ENCODE results near the gene GPX4.

- peak in 1 of 4 donors; percentile 16 for TF ChIP-seq POLR2AphosphoS5 (IDR thresholded peaks at IDR 0.05)
- TF ChIP-seq, protein P1, sequence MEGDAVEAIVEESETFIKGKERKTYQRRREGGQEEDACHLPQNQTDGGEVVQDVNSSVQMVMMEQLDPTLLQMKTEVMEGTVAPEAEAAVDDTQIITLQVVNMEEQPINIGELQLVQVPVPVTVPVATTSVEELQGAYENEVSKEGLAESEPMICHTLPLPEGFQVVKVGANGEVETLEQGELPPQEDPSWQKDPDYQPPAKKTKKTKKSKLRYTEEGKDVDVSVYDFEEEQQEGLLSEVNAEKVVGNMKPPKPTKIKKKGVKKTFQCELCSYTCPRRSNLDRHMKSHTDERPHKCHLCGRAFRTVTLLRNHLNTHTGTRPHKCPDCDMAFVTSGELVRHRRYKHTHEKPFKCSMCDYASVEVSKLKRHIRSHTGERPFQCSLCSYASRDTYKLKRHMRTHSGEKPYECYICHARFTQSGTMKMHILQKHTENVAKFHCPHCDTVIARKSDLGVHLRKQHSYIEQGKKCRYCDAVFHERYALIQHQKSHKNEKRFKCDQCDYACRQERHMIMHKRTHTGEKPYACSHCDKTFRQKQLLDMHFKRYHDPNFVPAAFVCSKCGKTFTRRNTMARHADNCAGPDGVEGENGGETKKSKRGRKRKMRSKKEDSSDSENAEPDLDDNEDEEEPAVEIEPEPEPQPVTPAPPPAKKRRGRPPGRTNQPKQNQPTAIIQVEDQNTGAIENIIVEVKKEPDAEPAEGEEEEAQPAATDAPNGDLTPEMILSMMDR (IDR thresholded peaks at IDR 0.05): no peak
Measured at GRCh38 chr19:1125601-1126467, 22.0 kb downstream of the GPX4 start.
